Stimulated activated CD4-positive, alpha-beta T cell treated with anti-CD3 and anti-CD28 coated beads, Interleukin-1b, Interleukin-23, amount 100 ng/mL, for 1 hour (primary cell): ENCODE results near the gene CCSAP.
"Not testable (repeated sequence)": the region's sequence is repeated elsewhere in the genome, so short reads cannot be mapped to it uniquely, and the experiment has no call there.

Source experiments
- DNase-seq, 2 donors: peaks; one replicate each; pipeline ENCODE4 v3.0.0-alpha.2; 2020; ENCODE audit warnings: low read depth in 2 of 2

Gene CCSAP

GRCh38 chr1:229342656-229343569 is at the start of gene CCSAP:
CCSAP (minus strand) TSS chr1:229343047; CDS start chr1:229342465, 582 bp downstream.
- DNase-seq, result peak in 1 of 2 donors; percentile 15

- no peak for DNase-seq
These were observed 47.3 kb upstream of the CCSAP start for GRCh38 chr1:229390130-229390529.

DNA sequence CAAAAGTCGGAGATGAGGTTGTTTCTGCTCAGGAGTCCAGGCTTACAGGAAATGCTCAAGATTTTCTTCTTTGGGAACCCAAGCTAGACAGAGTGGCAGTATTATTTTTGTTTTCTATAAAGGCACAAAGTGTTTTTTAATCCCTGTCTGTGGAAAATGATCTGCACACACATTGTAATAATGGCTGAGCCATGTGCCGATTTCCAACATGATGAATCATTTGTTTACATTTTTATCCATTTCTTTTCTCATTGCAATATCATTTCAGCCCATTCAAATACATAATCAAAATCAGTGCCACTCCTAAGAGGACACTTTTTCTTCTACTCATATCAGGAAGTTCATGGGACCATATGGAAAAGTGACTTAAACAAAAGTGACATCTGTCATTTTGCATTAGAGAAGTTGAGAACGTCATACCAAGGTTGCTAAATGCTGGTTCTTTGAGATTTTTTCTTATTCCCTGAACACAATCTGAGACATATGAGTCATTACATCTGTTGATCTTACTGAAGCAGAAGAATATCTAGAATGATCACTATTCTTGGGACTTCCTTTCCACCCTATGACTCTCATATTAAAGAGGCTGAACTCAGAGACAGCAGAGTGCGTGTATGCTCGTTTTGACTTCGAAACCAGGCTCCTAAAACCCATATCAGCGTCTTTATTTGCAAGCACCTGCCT is 46.2 kb upstream of the CCSAP start:
- no peak for DNase-seq

- DNase-seq, result no peak
These were observed 43.1 kb upstream of the CCSAP start for GRCh38 chr1:229385853-229386456.

DNA sequence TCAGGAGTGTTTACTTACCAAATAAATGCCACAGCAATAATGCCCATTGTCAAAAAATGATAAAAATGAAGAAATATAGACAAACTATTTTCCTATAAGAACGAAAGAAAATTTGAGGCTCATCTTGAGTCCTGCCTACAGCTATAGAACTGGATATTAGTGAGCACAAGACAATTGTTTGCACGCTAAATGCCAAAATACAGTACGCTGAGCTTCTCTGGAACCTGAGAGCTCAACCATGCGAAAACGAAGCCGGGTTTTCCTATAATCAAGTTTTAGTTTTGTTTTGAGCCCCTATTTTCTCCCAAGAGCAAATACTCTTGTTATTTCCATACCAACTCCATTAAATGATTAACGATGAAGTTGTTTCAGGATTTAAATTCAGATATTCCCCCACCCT is 42.0 kb upstream of the CCSAP start:
- DNase-seq, result no peak

DNA sequence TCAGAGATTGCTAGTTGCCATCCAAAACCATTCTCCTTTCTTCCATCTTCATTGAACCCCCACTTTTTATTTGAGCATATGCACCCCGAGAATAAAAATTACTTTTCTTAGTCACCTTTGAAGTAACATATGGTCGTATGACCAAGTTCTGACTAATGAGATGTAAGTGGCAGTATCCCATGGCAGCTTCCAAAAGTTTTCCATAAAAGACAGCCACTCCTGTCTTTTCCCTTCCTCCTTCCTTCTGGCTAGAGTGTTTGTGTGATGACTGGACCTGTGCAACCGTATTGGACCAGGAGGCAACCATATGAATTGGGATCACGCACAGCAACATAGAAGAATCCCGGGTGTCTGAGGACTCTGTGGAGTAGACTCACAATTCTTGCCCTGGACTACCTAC is 41.1 kb upstream of the CCSAP start:
- DNase-seq, result no peak

DNA sequence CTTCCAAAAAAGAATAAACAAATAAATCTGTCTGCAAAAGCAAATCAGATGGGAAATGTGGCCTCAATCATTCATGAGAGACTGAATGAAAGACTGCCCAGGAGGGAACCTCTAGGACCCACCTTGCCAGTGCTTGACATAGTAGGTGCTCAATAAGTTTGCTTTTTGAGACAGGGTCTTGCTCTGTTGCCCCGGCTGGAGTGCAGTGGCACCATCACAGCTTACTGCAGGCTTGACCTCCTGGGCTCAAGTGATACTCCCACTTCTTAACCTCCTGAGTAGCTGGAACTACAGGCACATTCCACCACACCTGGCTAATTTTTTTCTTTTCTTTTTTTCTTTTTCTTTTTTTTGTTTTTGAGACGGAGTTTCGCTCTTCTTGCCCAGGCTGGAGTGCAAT is 40.3 kb upstream of the CCSAP start:
- DNase-seq, result no peak

DNA sequence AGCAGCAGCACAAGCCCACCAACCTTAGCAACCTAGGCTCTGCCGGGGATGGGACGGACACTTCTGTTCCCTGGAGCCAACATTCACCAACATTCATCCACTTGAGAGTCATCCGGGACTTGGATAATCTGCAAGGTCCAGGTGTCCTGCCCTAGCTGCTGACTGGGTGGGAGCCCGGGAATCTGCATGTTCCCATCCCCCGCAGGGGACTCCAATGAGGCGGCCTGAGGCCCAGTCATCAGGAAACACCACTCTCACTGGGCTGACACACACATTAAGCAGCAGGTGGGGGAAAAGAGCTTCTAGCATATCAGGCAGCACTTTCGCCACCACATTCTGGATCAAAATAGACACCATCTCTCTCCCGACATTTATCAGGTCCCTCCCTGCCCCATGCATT is 38.4 kb upstream of the CCSAP start:
- no peak for DNase-seq

DNA sequence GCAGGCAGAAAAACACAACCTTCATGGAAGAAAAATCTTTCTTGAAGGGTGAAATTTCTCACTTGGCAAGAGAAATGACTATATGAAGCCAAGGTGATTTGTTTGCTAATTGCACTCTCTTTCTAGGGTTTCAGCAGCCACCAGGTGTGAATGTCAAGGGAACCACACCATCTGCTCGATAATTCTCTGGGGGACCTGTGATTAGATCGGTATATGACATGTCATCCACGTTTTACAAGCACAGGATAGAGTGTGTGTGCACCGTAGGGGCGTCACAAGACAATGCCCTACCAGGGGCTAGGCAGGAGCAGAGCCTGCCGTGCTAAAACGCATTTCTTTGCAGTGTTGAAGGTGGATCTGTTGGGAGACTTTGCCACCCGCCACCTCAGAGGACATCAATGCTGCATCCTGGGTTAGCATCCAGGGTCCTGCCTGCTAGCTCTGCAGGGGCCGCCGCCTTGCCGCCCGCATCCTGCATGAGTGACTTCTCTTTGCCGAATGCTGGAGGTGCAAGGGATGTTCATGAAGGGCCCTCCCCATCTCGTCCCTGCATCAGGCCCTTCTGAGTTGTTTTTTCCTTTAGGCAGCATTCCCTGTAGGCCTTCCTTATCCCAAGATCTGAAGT is 37.8 kb upstream of the CCSAP start:
- DNase-seq, result no peak

GRCh38 chr1:229379846-229380245 is 37.0 kb upstream of the CCSAP start:
- no peak for DNase-seq

DNA sequence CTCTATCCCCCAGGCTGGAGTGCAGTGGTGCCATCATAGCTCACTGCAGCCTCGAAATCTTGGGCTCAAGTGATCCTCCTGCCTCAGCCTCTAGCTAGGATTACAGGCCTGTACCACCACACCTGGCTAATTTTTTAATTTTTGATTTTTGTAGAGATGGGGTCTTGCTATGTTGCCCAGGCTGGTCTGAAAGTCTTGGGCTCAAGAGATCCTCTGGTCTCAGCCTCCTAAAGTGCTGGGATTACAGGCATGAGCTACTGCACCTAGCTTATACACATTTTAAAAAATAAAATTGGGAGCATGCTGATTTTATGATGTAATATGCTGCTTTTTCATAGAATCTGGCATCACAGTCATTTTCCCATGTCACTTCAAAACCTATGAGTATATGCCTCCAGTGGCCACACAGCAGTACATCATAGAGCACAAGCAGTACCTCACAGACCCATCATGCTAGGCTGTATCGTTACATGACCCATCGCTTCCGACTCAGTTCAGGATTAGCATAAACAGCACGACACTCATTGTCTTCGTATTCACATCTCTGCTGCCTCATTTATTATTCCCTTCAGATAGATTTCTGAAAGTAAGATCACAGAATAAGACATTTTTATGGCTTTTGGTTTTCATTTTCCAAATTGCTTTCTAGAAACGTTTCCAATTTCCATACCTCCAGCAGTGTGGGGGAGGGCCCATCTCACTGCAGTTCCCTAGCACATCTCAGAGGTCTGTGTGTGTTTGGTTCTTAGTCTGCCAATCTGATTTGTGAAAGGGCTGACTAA is 35.9 kb upstream of the CCSAP start:
- DNase-seq, result no peak

- DNase-seq, result not testable (repeated sequence)
These were observed 35.2 kb upstream of the CCSAP start for GRCh38 chr1:229378035-229378434.

GRCh38 chr1:229377429-229377828 is 34.6 kb upstream of the CCSAP start:
- DNase-seq, result no peak

DNA sequence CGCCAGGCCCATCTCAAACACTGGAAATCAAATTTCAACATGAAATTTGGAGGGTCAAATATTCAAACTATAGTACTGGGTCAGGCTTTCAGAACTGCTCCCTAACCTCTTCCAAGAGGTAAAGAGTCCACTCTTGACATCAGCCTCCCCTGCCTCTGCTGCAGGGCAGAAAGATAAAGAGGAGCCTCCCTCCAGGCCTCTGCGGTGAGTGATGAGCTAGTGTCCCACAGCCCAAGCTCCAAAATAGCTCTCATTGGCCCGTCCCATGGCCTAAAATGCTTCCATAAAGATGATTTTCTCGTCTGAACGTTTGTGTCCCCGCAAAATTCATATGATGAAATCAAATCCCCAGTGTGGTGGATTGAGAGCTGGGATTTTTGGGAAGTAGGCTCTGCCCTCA is 33.7 kb upstream of the CCSAP start:
- no peak for DNase-seq

GRCh38 chr1:229374485-229374884 is 31.6 kb upstream of the CCSAP start:
- DNase-seq, result no peak

GRCh38 chr1:229373395-229373794 is 30.5 kb upstream of the CCSAP start:
- no peak for DNase-seq

DNA sequence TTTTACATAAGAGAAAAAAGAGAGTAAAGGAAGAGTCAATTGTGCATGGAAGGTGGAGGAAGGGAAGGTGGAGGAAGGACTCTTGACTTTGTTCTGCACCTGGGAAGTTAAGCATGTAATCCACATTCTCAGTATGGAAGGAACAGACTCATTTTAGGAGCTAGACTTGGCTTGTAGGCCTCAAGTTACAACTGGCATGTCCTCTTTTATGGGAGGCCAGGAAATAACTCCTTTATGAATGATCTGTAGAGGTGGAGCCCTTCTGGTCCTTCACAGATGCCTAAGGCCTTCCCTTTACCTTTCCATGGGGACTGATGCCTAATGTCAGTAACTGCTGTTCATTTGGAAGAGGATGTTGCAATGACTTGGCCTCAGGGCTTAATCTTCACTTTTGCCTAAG is 29.4 kb upstream of the CCSAP start:
- no peak for DNase-seq

GRCh38 chr1:229371624-229372023 is 28.8 kb upstream of the CCSAP start:
- DNase-seq, result no peak

DNA sequence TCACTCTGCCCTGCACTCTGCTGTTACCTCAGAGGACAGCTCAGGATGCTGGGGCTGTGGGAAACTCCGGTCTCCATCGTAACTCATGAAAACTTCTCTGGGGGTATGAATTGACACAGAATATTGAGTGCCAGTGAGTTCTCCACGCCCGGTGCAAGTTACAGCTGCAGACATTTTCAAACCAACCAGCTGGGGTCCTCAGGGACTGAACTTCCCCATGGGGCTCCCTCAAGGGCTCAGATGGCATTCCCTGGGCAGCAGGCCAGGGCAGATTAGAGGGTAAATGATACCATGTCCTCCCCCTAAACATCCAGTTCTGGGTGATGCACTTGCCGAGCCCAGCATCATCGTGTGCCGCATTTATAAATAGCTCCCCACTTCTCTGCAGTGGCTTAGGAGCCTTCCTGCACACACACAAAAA is 27.8 kb upstream of the CCSAP start:
- no peak for DNase-seq

- no peak for DNase-seq
These were observed 25.5 kb upstream of the CCSAP start for GRCh38 chr1:229368347-229368746.

- no peak for DNase-seq
These were observed 22.7 kb upstream of the CCSAP start for GRCh38 chr1:229365569-229365968.
